22Rv1 (cell line): ENCODE results near the gene PRAF2.

Experiments used
- H3K27ac ChIP-seq: fragments of 450-650 bp; 2 replicates; pipeline ENCODE4 v1.5.1; 2017
- CTCF ChIP-seq: fragments of 450-650 bp; IDR thresholded peaks from 2 replicates; pipeline ENCODE4 v1.5.1; 2017; ENCODE audit warnings: mild to moderate bottlenecking
- ZFX ChIP-seq: fragments of 450-650 bp; IDR thresholded peaks from 2 replicates; pipeline ENCODE4 v1.6.1; 2017; ENCODE audit warnings: antibody characterized with exemption, borderline replicate concordance

PRAF2 gene

GRCh38 chrX:49066278-49066677, 7.5 kb downstream of the PRAF2 start:
- TF ChIP-seq CTCF = no peak
- no peak for TF ChIP-seq ZFX
- H3K27ac ChIP-seq = no peak overlapping the region

GRCh38 chrX:49064735-49065134, 9.1 kb downstream of the PRAF2 start:
- TF ChIP-seq CTCF (no peak), ZFX (no peak)
- H3K27ac ChIP-seq = no peak overlapping the region

- no peak overlapping the region for H3K27ac ChIP-seq
- TF ChIP-seq ZFX = no peak
- TF ChIP-seq CTCF = no peak
Measured at GRCh38 chrX:49064303-49064702, 9.5 kb downstream of the PRAF2 start.

- H3K27ac ChIP-seq = no peak overlapping the region
- TF ChIP-seq CTCF (no peak), ZFX (no peak)
Measured at GRCh38 chrX:49063715-49064114, 10.1 kb downstream of the PRAF2 start.

GRCh38 chrX:49061916-49062315, 11.9 kb downstream of the PRAF2 start:
- TF ChIP-seq ZFX (no peak), CTCF (no peak)
- H3K27ac ChIP-seq = no peak overlapping the region

- no peak for TF ChIP-seq CTCF
- no peak for TF ChIP-seq ZFX
- no peak overlapping the region for H3K27ac ChIP-seq
Measured at GRCh38 chrX:49061490-49061889, 12.3 kb downstream of the PRAF2 start.

GRCh38 chrX:49060914-49061313, 12.9 kb downstream of the PRAF2 start:
- no peak overlapping the region for H3K27ac ChIP-seq
- no peak for TF ChIP-seq CTCF
- no peak for TF ChIP-seq ZFX
